HepG2 (cell line): Measurements from ENCODE around the gene GPR173. TPM values are rescaled to one million over a fixed set of nuclear protein-coding genes. Genes with fewer than 3 reads are reported as not detected.

Experiments used
- ARNT ChIP-seq: fragments of 450-650 bp; IDR thresholded peaks from 2 replicates; pipeline ENCODE4 v1.6.1; 2017
- KMT2B ChIP-seq: IDR thresholded peaks from 2 replicates; pipeline ENCODE4 v1.6.1; 2016; ENCODE audit warnings: missing genetic modification reagents, missing compliant biosample characterization
- ZBTB4 ChIP-seq: sonication (generic); formaldehyde crosslinking; IDR thresholded peaks from 2 replicates; pipeline ENCODE4 v1.4.0; 2020; ENCODE audit warnings: missing genetic modification reagents, mild to moderate bottlenecking, borderline replicate concordance
- ZNF577 ChIP-seq: sonication (generic); formaldehyde crosslinking; IDR thresholded peaks from 2 replicates; pipeline ENCODE4 v1.4.0; 2020; ENCODE audit warnings: mild to moderate bottlenecking, low read depth, missing genetic modification reagents, borderline replicate concordance
- ZNF720 ChIP-seq: sonication (generic); formaldehyde crosslinking; IDR thresholded peaks from 2 replicates; pipeline ENCODE4 v1.4.0; 2020; ENCODE audit warnings: missing genetic modification reagents
- ZNF878 ChIP-seq: sonication (generic); formaldehyde crosslinking; IDR thresholded peaks from 2 replicates; pipeline ENCODE4 v1.8.1; 2023; ENCODE audit warnings: mild to moderate bottlenecking, missing genetic modification reagents, moderate library complexity
- polyA plus RNA-seq, 8 experiments: library from polyadenylated mRNA; depleted of rRNA in 3 of 8; stranded (reverse) in 7 of 8; unstranded in 1 of 8; fragments of >200 nt; fragmentation: Illumina TruSeq in 4 of 8; extraction: Trizol in 4 of 8; gene quantifications; 2 replicates each; pipeline versions ENCODE4 v1.2.1 to v1.2.3, GENCODE V29; 2011 to 2016; ENCODE audit warnings: low read depth in 4 of 8, missing spikeins in 1 of 8, mixed read lengths in 1 of 8; ENCODE audit not compliant: insufficient read depth in 1 of 8
- total RNA-seq, 5 experiments: library from RNA; depleted of rRNA; stranded (reverse); fragments of >200 nt; fragmentation: Illumina TruSeq; extraction: Trizol; gene quantifications; 2 replicates each; pipeline ENCODE4 v1.2.3, GENCODE V29; 2016; ENCODE audit warnings: low read depth in 1 of 5
- TF ChIP-seq, protein P1 (sequence below): sonication (generic); formaldehyde crosslinking; IDR thresholded peaks from 2 replicates; pipeline ENCODE4 v1.5.0; 2020; ENCODE audit warnings: mild to moderate bottlenecking, missing genetic modification reagents, borderline replicate concordance

The GPR173 gene
- total and polyA plus RNA-seq, 2 of the 13 experiments (the other 11 are each of a cell fraction or from before 2014, with no cell fraction given) = 0.04 TPM; not detected in 1

DNA sequence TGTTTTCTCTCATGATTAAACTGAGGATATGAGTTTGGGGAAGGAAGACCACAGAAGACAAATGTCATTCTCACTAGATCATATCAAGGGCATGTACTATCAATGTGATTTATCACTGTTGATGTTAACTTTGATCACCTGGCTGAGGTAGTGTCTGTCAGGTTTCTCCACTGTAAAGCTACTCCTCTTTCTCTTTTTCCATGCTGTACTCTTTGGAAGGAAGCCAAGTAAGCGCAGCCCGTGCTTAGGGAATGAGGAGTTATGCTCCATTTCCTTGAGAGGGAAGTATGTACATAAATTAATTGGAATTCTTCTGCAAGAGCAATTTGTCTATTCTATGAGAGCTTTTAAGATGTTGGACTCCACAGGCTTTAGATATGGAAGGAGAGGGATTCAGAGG lies 41.3 kb downstream of the GPR173 start (continued):
- TF ChIP-seq ZNF577 (CRISPR knock-in tag) (no peak), ZNF878 (CRISPR knock-in tag) (no peak), ZNF720 (CRISPR knock-in tag) (no peak), KMT2B (CRISPR knock-in tag) (no peak), ZBTB4 (CRISPR knock-in tag) (no peak), ARNT (no peak)
- TF ChIP-seq, protein P1, sequence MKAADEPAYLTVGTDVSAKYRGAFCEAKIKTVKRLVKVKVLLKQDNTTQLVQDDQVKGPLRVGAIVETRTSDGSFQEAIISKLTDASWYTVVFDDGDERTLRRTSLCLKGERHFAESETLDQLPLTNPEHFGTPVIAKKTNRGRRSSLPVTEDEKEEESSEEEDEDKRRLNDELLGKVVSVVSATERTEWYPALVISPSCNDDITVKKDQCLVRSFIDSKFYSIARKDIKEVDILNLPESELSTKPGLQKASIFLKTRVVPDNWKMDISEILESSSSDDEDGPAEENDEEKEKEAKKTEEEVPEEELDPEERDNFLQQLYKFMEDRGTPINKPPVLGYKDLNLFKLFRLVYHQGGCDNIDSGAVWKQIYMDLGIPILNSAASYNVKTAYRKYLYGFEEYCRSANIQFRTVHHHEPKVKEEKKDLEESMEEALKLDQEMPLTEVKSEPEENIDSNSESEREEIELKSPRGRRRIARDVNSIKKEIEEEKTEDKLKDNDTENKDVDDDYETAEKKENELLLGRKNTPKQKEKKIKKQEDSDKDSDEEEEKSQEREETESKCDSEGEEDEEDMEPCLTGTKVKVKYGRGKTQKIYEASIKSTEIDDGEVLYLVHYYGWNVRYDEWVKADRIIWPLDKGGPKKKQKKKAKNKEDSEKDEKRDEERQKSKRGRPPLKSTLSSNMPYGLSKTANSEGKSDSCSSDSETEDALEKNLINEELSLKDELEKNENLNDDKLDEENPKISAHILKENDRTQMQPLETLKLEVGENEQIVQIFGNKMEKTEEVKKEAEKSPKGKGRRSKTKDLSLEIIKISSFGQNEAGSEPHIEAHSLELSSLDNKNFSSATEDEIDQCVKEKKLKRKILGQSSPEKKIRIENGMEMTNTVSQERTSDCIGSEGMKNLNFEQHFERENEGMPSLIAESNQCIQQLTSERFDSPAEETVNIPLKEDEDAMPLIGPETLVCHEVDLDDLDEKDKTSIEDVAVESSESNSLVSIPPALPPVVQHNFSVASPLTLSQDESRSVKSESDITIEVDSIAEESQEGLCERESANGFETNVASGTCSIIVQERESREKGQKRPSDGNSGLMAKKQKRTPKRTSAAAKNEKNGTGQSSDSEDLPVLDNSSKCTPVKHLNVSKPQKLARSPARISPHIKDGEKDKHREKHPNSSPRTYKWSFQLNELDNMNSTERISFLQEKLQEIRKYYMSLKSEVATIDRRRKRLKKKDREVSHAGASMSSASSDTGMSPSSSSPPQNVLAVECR = no peak
